Measurements from ENCODE around the gene ADRA2C.

Gene ADRA2C

GRCh38 chr4:3739577-3739976, 26.6 kb upstream of the ADRA2C start:
- Histone ChIP-seq H4K20me1 (ENCODE audit: insufficient read depth, low read length) (no peaks in the 10 kb centered on the region), H3K27me3 (ENCODE audit: insufficient read depth, low read length) (no peaks in the 10 kb centered on the region), H3K79me2 (ENCODE audit: insufficient read depth, low read length) (no peaks in the 10 kb centered on the region), H3K4me2 (ENCODE audit: low read length) (no peak overlapping the region), H3F3A (ENCODE audit: insufficient read depth, low read length) (no peaks in the 10 kb centered on the region), H3K4me3 (ENCODE audit: low read depth, low read length, poor library complexity, severe bottlenecking) (no peak overlapping the region), H3K4me1 (ENCODE audit: insufficient read depth, low read length, severe bottlenecking) (no peaks in the 10 kb centered on the region), H2AFZ (ENCODE audit: low read length) (no peak overlapping the region), H3K9me3 (ENCODE audit: low read length) (no peaks in the 10 kb centered on the region), H3K9ac (ENCODE audit: low read length) (no peak overlapping the region), H3K9me2 (ENCODE audit: low read depth, low read length) (no peaks in the 10 kb centered on the region), H3K36me3 (ENCODE audit: insufficient read depth, low read length) (no peaks in the 10 kb centered on the region), H3K27ac (ENCODE audit: low read depth, low read length, poor library complexity, severe bottlenecking) (no peak overlapping the region)
- TF ChIP-seq CTCF (IDR thresholded peaks at IDR 0.05; ENCODE audit: low read length) (no peak), EZH2 (IDR thresholded peaks at IDR 0.05; ENCODE audit: borderline replicate concordance, low read length) (no peak)

GRCh38 chr4:3740256-3740655, 25.9 kb upstream of the ADRA2C start:
- Histone ChIP-seq H2AFZ (ENCODE audit: low read length) (no peak overlapping the region), H3K9me3 (ENCODE audit: low read length) (no peaks in the 10 kb centered on the region), H3K27me3 (ENCODE audit: insufficient read depth, low read length) (no peaks in the 10 kb centered on the region), H3K4me2 (ENCODE audit: low read length) (no peak overlapping the region), H3K9ac (ENCODE audit: low read length) (no peak overlapping the region), H3K79me2 (ENCODE audit: insufficient read depth, low read length) (no peaks in the 10 kb centered on the region), H4K20me1 (ENCODE audit: insufficient read depth, low read length) (no peaks in the 10 kb centered on the region), H3K27ac (ENCODE audit: low read depth, low read length, poor library complexity, severe bottlenecking) (no peak overlapping the region), H3F3A (ENCODE audit: insufficient read depth, low read length) (no peaks in the 10 kb centered on the region), H3K36me3 (ENCODE audit: insufficient read depth, low read length) (no peaks in the 10 kb centered on the region), H3K9me2 (ENCODE audit: low read depth, low read length) (no peaks in the 10 kb centered on the region), H3K4me3 (ENCODE audit: low read depth, low read length, poor library complexity, severe bottlenecking) (no peak overlapping the region), H3K4me1 (ENCODE audit: insufficient read depth, low read length, severe bottlenecking) (no peaks in the 10 kb centered on the region)
- TF ChIP-seq EZH2 (IDR thresholded peaks at IDR 0.05; ENCODE audit: borderline replicate concordance, low read length) = no peak
- TF ChIP-seq CTCF (IDR thresholded peaks at IDR 0.05; ENCODE audit: low read length) = no peak

DNA sequence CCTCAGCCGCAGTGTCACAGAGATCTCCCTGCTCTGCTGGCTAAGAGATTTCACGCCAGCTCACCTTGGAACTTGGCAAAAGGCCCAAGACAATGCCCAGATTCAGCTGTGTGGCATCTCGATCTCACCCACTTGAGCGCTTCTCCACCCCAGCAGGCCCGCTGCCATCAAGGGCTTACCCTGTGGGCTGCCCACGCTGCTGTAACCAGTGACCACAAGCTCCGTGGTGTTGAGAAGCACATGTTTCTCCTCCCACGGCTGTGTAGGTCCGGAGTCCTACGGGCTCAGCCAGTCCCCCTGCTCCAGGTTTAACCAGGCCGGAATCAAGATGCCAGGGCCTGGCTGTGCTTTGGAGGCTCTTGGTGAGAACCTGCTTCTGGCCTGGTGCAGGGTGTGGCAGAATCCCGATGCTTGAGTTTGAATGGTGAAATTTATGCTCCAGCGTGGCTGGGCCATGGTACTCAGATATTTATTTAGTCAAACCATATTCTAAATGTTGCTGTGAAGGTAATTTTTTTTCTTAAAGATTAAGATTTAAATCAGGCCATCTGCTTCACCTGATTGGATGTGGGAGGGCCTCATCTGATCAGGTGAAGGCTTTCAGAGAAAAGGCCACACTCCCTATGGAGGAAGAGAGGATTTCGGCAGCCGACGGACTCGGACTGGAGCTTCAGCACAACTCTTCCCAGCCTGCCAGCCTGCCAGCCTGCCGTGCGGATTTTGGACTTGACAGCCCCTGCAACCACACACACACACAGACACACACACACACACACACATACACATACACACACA, 24.8 kb upstream of the ADRA2C start:
- no peak overlapping the region for H3K27ac ChIP-seq (ENCODE audit: low read depth, low read length, poor library complexity, severe bottlenecking)
- H3K9me2 ChIP-seq (ENCODE audit: low read depth, low read length) = no peaks in the 10 kb centered on the region
- no peaks in the 10 kb centered on the region for H3K79me2 ChIP-seq (ENCODE audit: insufficient read depth, low read length)
- no peaks in the 10 kb centered on the region for H3F3A ChIP-seq (ENCODE audit: insufficient read depth, low read length)
- no peaks in the 10 kb centered on the region for H3K27me3 ChIP-seq (ENCODE audit: insufficient read depth, low read length)
- H3K4me3 ChIP-seq (ENCODE audit: low read depth, low read length, poor library complexity, severe bottlenecking) = no peak overlapping the region
- H3K36me3 ChIP-seq (ENCODE audit: insufficient read depth, low read length) = no peaks in the 10 kb centered on the region
- H3K4me2 ChIP-seq (ENCODE audit: low read length) = no peak overlapping the region
- TF ChIP-seq CTCF (IDR thresholded peaks at IDR 0.05; ENCODE audit: low read length) (no peak), EZH2 (IDR thresholded peaks at IDR 0.05; ENCODE audit: borderline replicate concordance, low read length) (no peak)
- H3K4me1 ChIP-seq (ENCODE audit: insufficient read depth, low read length, severe bottlenecking) = no peaks in the 10 kb centered on the region
- no peaks in the 10 kb centered on the region for H4K20me1 ChIP-seq (ENCODE audit: insufficient read depth, low read length)
- H3K9ac ChIP-seq (ENCODE audit: low read length) = no peak overlapping the region
- H3K9me3 ChIP-seq (ENCODE audit: low read length) = no peaks in the 10 kb centered on the region
- H2AFZ ChIP-seq (ENCODE audit: low read length) = no peak overlapping the region

All from OCI-LY1 (cell line).